IMR-90 (cell line): ENCODE data around the gene ATOH8. TPM values are rescaled to one million over a fixed set of nuclear protein-coding genes. Genes with fewer than 3 reads are reported as not detected.

Source experiments
- ATAC-seq: fragments of 200-7000 bp; cut with Tn5 transposase; 2 replicates; pipeline ENCODE4 v1.9.1; 2020; ENCODE audit warnings: low read depth, mild to moderate bottlenecking, moderate library complexity
- BruUV-seq: library from RNA; stranded (reverse); fragments of 400-500 nt; replicated peaks from 2 replicates; lab custom pipeline; 2021; lab: Mats Ljungman, UMichigan
- CTCF ChIA-PET: fragments of 300-600 bp; formaldehyde crosslinking; extraction: SDS; loops from one replicate; lab custom pipeline; 2021; ENCODE audit warnings: antibody characterized with exemption; lab: Yijun Ruan, JAX
- POLR2A ChIA-PET: fragments of 300-600 bp; sonication (Branson Sonifier 250); formaldehyde crosslinking; loops from one replicate; lab custom pipeline; 2022; ENCODE audit warnings: antibody characterized with exemption; ENCODE audit not compliant: unreplicated experiment; lab: Charles Lee
- DNase-seq: peaks from one replicate; pipeline ENCODE4 v3.0.0; 2013
- H2AFZ ChIP-seq: replicated peaks from 2 replicates; pipeline ENCODE3; 2013; ENCODE audit warnings: low read length, mild to moderate bottlenecking; ENCODE audit not compliant: poor library complexity
- H2AK5ac ChIP-seq: 2 replicates; pipeline ENCODE4 v1.6.1; 2013; ENCODE audit warnings: low read depth, low read length, inconsistent platforms
- H2AK9ac ChIP-seq: replicated peaks from 2 replicates; pipeline ENCODE3; 2013; ENCODE audit warnings: mild to moderate bottlenecking, low read depth, low read length, moderate library complexity; ENCODE audit not compliant: poor library complexity
- H2BK120ac ChIP-seq: 2 replicates; pipeline ENCODE4 v1.6.1; 2013; ENCODE audit warnings: low read depth, low read length, inconsistent platforms
- H2BK15ac ChIP-seq: 3 replicates; pipeline ENCODE4 v1.6.1; 2013; ENCODE audit warnings: low read depth, low read length, inconsistent platforms
- H2BK20ac ChIP-seq: 2 replicates; pipeline ENCODE4 v1.6.1; 2013; ENCODE audit warnings: low read depth, mild to moderate bottlenecking, inconsistent platforms, low read length, moderate library complexity
- H2BK5ac ChIP-seq: 2 replicates; pipeline ENCODE4 v1.6.1; 2013; ENCODE audit warnings: mild to moderate bottlenecking, low read depth, low read length, inconsistent platforms; ENCODE audit not compliant: poor library complexity, severe bottlenecking
- H3K14ac ChIP-seq: replicated peaks from 2 replicates; pipeline ENCODE4 v1.6.1; 2013; ENCODE audit warnings: low read depth, low read length, inconsistent platforms
- H3K18ac ChIP-seq: 2 replicates; pipeline ENCODE4 v1.6.1; 2013; ENCODE audit warnings: low read depth, low read length, control low read depth
- H3K23ac ChIP-seq: 2 replicates; pipeline ENCODE4 v1.6.1; 2013; ENCODE audit warnings: low read depth, low read length, inconsistent platforms
- H3K27ac ChIP-seq: 2 replicates; pipeline ENCODE4 v1.5.1; 2013; ENCODE audit warnings: mild to moderate bottlenecking, control low read depth, low read length; ENCODE audit not compliant: insufficient read depth
- H3K27me3 ChIP-seq: 2 replicates; pipeline ENCODE4 v1.6.1; 2013; ENCODE audit warnings: low read length; ENCODE audit not compliant: control insufficient read depth, insufficient read depth
- H3K36me3 ChIP-seq: 2 replicates; pipeline ENCODE4 v1.6.1; 2013; ENCODE audit warnings: low read length, mixed read lengths; ENCODE audit not compliant: control insufficient read depth, insufficient read depth
- H3K4ac ChIP-seq: 2 replicates; pipeline ENCODE4 v1.6.1; 2013; ENCODE audit warnings: low read depth, low read length, inconsistent platforms
- H3K4me1 ChIP-seq: 2 replicates; pipeline ENCODE4 v1.6.1; 2013; ENCODE audit warnings: low read length, mixed read lengths; ENCODE audit not compliant: control insufficient read depth, insufficient read depth
- H3K4me2 ChIP-seq: 2 replicates; pipeline ENCODE4 v1.6.1; 2013; ENCODE audit warnings: low read depth, mild to moderate bottlenecking, control low read depth, low read length, moderate library complexity
- H3K4me3 ChIP-seq: 2 replicates; pipeline ENCODE4 v1.5.1; 2013; ENCODE audit warnings: low read depth, mild to moderate bottlenecking, control low read depth, low read length, moderate library complexity; ENCODE audit not compliant: insufficient read depth
- H3K56ac ChIP-seq: 2 replicates; pipeline ENCODE4 v1.6.1; 2013; ENCODE audit warnings: low read length, inconsistent platforms; ENCODE audit not compliant: insufficient read depth; ENCODE audit errors: extremely low read depth
- H3K79me1 ChIP-seq, 2 experiments: 2 replicates each; pipeline ENCODE4 v1.6.1; 2013; ENCODE audit warnings: low read length in 2 of 2, inconsistent platforms in 1 of 2, low read depth in 1 of 2
- H3K9ac ChIP-seq: 2 replicates; pipeline ENCODE4 v1.6.1; 2013; ENCODE audit warnings: low read depth, low read length, control low read depth
- H3K9me1 ChIP-seq: 2 replicates; pipeline ENCODE4 v1.6.1; 2013; ENCODE audit warnings: low read length, inconsistent platforms; ENCODE audit not compliant: insufficient read depth
- H3K9me3 ChIP-seq: 2 replicates; pipeline ENCODE4 v1.6.1; 2013; ENCODE audit warnings: low read length; ENCODE audit not compliant: control insufficient read depth, insufficient read depth
- H4K20me1 ChIP-seq: 2 replicates; pipeline ENCODE4 v1.6.1; 2013; ENCODE audit warnings: low read length, inconsistent platforms; ENCODE audit not compliant: insufficient read depth
- H4K5ac ChIP-seq: 2 replicates; pipeline ENCODE4 v1.6.1; 2013; ENCODE audit warnings: mild to moderate bottlenecking, low read depth, low read length, control low read depth
- H4K8ac ChIP-seq, 2 experiments: 2 replicates each; pipeline ENCODE4 v1.6.1; 2013; ENCODE audit warnings: low read depth in 2 of 2, low read length in 2 of 2, control low read depth in 1 of 2, inconsistent platforms in 1 of 2
- H4K91ac ChIP-seq: 2 replicates; pipeline ENCODE4 v1.6.1; 2013; ENCODE audit warnings: low read depth, low read length, inconsistent platforms; ENCODE audit not compliant: insufficient read depth
- BHLHE40 ChIP-seq: fragments of 150-350 bp; IDR thresholded peaks from 2 replicates; pipeline ENCODE4 v1.6.1; 2016; ENCODE audit warnings: mild to moderate bottlenecking, low read depth, low read length
- CEBPB ChIP-seq: IDR thresholded peaks from 2 replicates; pipeline ENCODE4 v1.6.1; 2012; ENCODE audit warnings: low read depth, low read length, improper control_type of control experiment
- CHD1 ChIP-seq: IDR thresholded peaks from 2 replicates; pipeline ENCODE4 v1.6.1; 2012; ENCODE audit warnings: low read depth, low read length, improper control_type of control experiment
- FOS ChIP-seq: fragments of 150-350 bp; IDR thresholded peaks from 2 replicates; pipeline ENCODE4 v1.6.1; 2016; ENCODE audit warnings: low read depth, low read length
- MAFK ChIP-seq: IDR thresholded peaks from 2 replicates; pipeline ENCODE4 v1.6.1; 2012; ENCODE audit warnings: low read depth, low read length, improper control_type of control experiment
- MAZ ChIP-seq: IDR thresholded peaks from 2 replicates; pipeline ENCODE4 v1.6.1; 2012; ENCODE audit warnings: low read depth, mild to moderate bottlenecking, low read length, improper control_type of control experiment, moderate library complexity, borderline replicate concordance
- MXI1 ChIP-seq: IDR thresholded peaks from 2 replicates; pipeline ENCODE4 v1.6.1; 2012; ENCODE audit warnings: low read depth, mild to moderate bottlenecking, low read length, moderate library complexity, borderline replicate concordance
- NFE2L2 ChIP-seq: fragments of 150-350 bp; IDR thresholded peaks from 2 replicates; pipeline ENCODE4 v1.6.1; 2016; ENCODE audit warnings: low read depth, mild to moderate bottlenecking, low read length
- POLR2A ChIP-seq: IDR thresholded peaks from 2 replicates; pipeline ENCODE4 v1.6.1; 2012; ENCODE audit warnings: mild to moderate bottlenecking, low read depth, low read length
- RAD21 ChIP-seq: IDR thresholded peaks from 2 replicates; pipeline ENCODE4 v1.6.1; 2012; ENCODE audit warnings: low read length, improper control_type of control experiment
- RCOR1 ChIP-seq: IDR thresholded peaks from 2 replicates; pipeline ENCODE4 v1.6.1; 2012; ENCODE audit warnings: mild to moderate bottlenecking, low read length, improper control_type of control experiment; ENCODE audit not compliant: insufficient replicate concordance
- RFX5 ChIP-seq: IDR thresholded peaks from 2 replicates; pipeline ENCODE4 v1.8.0; 2012; ENCODE audit warnings: low read depth, mild to moderate bottlenecking, low read length, moderate library complexity
- SMC3 ChIP-seq: fragments of 150-350 bp; IDR thresholded peaks from 2 replicates; pipeline ENCODE4 v1.6.1; 2016; ENCODE audit warnings: low read depth, mild to moderate bottlenecking, antibody characterized with exemption, low read length, moderate library complexity
- WGBS, 2 experiments: methylation state at CpG; one replicate each; pipeline versions ENCODE4 v1.1.5 to v1.1.7; 2013; ENCODE audit warnings: missing lambda C conversion rate in 2 of 2; ENCODE audit not compliant: insufficient read length in 1 of 2; ENCODE audit errors: extremely low coverage in 2 of 2; 5-methylcytosine and 5-hydroxymethylcytosine counted together
- dilution Hi-C: fragments of 300-500 bp; cut with HindIII; formaldehyde crosslinking; loops from one replicate; pipeline ENCODE4 v1.14.3; 2018; ENCODE audit warnings: low sequenced_read_pairs; ENCODE audit not compliant: unreplicated experiment
- in situ Hi-C: fragments of 300-500 bp; cut with MboI; formaldehyde crosslinking; loops from 3 replicates; pipeline ENCODE4 v1.14.3; 2019; ENCODE audit warnings: low sequenced_read_pairs, inconsistent platforms, mixed read lengths
- intact Hi-C: fragments of 100-400 bp; cut with micrococcal nuclease; formaldehyde crosslinking; loops from 2 replicates; pipeline ENCODE4 v1.10.0; 2022
- polyA plus RNA-seq, 3 experiments: library from polyadenylated mRNA; depleted of rRNA; stranded (reverse); fragments of >200 nt; gene quantifications; 2 replicates each; pipeline ENCODE4 v1.2.3, GENCODE V29; 2012; ENCODE audit warnings: low replicate concordance in 1 of 3
- total RNA-seq: library from RNA; depleted of rRNA; stranded (reverse); fragments of >200 nt; gene quantifications from 2 replicates; pipeline ENCODE4 v1.2.3, GENCODE V29; 2012
- TF ChIP-seq, protein P1 (sequence below): conservative IDR thresholded peaks from 2 replicates; pipeline ENCODE4 v1.5.1; 2012; ENCODE audit warnings: mild to moderate bottlenecking, low read depth, low read length, improper control_type of control experiment
- TF ChIP-seq, protein P2 (sequence below): fragments of 150-350 bp; IDR thresholded peaks from 2 replicates; pipeline ENCODE4 v1.6.1; 2016; ENCODE audit warnings: low read depth, mild to moderate bottlenecking, low read length, moderate library complexity, borderline replicate concordance
- TF ChIP-seq, protein P3 (sequence below): fragments of 150-350 bp; IDR thresholded peaks from 2 replicates; pipeline ENCODE4 v1.6.1; 2017; ENCODE audit warnings: mild to moderate bottlenecking, antibody characterized with exemption, low read length, low read depth

The ATOH8 gene
- total and polyA plus RNA-seq, 2 of the 4 experiments (the other 2 are of a cell fraction): 7.9 to 9.0 TPM

DNA sequence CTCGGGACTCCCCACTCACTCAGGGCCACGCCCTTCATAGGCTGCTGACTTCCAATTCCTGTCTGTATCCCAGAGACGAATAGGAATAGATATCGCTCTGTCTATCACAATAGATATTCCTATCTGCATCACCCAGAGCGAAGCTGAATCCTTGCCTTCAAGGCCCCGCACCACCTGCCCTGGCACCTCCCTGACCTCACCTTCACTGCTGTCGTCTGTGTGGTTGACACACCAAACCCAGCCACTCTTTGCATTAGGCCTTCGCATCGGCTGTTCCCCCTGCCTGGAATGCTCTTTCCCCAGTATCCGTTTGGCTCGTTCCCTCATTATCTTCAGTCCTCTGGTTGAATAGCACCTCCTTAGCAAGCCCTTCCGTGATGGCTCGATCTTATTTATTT is 43.5 kb downstream of the ATOH8 start:
- no peaks in the 10 kb centered on the region for H3K36me3 ChIP-seq
- no peak overlapping the region for H3K4me2 ChIP-seq
- H2BK20ac ChIP-seq: no peak overlapping the region
- no peaks in the 10 kb centered on the region for H3K79me1 ChIP-seq
- no peak overlapping the region for H2BK5ac ChIP-seq
- ChIA-PET POLR2A (no interaction called here), CTCF (interaction anchor here (1.5 kb wide), 1 partner anchor 25 kb away, joined by 3 read pairs; no protein-coding TSS in a partner anchor)
- TF ChIP-seq, protein P1, sequence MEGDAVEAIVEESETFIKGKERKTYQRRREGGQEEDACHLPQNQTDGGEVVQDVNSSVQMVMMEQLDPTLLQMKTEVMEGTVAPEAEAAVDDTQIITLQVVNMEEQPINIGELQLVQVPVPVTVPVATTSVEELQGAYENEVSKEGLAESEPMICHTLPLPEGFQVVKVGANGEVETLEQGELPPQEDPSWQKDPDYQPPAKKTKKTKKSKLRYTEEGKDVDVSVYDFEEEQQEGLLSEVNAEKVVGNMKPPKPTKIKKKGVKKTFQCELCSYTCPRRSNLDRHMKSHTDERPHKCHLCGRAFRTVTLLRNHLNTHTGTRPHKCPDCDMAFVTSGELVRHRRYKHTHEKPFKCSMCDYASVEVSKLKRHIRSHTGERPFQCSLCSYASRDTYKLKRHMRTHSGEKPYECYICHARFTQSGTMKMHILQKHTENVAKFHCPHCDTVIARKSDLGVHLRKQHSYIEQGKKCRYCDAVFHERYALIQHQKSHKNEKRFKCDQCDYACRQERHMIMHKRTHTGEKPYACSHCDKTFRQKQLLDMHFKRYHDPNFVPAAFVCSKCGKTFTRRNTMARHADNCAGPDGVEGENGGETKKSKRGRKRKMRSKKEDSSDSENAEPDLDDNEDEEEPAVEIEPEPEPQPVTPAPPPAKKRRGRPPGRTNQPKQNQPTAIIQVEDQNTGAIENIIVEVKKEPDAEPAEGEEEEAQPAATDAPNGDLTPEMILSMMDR: no peak
- TF ChIP-seq CEBPB (no peak), NFE2L2 (no peak), RCOR1 (no peak), POLR2A (no peak), SMC3 (no peak), BHLHE40 (no peak), CHD1 (no peak), FOS (no peak), RFX5 (no peak), MAZ (no peak), MXI1 (no peak), MAFK (no peak), RAD21 (no peak)
- TF ChIP-seq, protein P2, sequence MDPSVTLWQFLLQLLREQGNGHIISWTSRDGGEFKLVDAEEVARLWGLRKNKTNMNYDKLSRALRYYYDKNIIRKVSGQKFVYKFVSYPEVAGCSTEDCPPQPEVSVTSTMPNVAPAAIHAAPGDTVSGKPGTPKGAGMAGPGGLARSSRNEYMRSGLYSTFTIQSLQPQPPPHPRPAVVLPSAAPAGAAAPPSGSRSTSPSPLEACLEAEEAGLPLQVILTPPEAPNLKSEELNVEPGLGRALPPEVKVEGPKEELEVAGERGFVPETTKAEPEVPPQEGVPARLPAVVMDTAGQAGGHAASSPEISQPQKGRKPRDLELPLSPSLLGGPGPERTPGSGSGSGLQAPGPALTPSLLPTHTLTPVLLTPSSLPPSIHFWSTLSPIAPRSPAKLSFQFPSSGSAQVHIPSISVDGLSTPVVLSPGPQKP: no peak
- TF ChIP-seq, protein P3, sequence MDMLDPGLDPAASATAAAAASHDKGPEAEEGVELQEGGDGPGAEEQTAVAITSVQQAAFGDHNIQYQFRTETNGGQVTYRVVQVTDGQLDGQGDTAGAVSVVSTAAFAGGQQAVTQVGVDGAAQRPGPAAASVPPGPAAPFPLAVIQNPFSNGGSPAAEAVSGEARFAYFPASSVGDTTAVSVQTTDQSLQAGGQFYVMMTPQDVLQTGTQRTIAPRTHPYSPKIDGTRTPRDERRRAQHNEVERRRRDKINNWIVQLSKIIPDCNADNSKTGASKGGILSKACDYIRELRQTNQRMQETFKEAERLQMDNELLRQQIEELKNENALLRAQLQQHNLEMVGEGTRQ: no peak
- dilution Hi-C loops (no loop called here), in situ Hi-C loops (no loop called here), intact Hi-C loops (no loop called here)
- H2AFZ ChIP-seq: peak overlapping the region; percentile 82
- H4K20me1 ChIP-seq: no peaks in the 10 kb centered on the region
- peak overlapping the region; percentile 72; the same call in 1 of the 2 replicates for H3K14ac ChIP-seq
- H3K18ac ChIP-seq: no peak overlapping the region
- H3K9me1 ChIP-seq: peaks cover 14% of the 10 kb centered on the region
- WGBS, 2 experiments: 94% methylated on average over 6 of the region's 13 CpGs; no CpG with 5 or more reads in 1 of the 2 experiments
- peak overlapping the region; percentile 87; the same call in 1 of the 2 replicates for H2AK5ac ChIP-seq
- peak overlapping the region; percentile 97 for H2BK120ac ChIP-seq
- H3K56ac ChIP-seq: no peak overlapping the region
- H3K9ac ChIP-seq: no peak overlapping the region
- H4K5ac ChIP-seq: no peak overlapping the region
- no peaks in the 10 kb centered on the region for H3K27me3 ChIP-seq
- DNase-seq: no peak
- peak overlapping the region; percentile 87; the same call in 1 of the 2 replicates for H3K4ac ChIP-seq
- no peak overlapping the region; a peak in 1 of 4 replicates for H4K8ac ChIP-seq
- H3K4me1 ChIP-seq: peaks cover 36% of the 10 kb centered on the region
- no peak overlapping the region for H3K23ac ChIP-seq
- H4K91ac ChIP-seq: peak overlapping the region; percentile 52; the same call in 1 of the 2 replicates
- peaks cover 4% of the 10 kb centered on the region for H3K9me3 ChIP-seq
- ATAC-seq: no peak
- 0 out of 3 replicates have a peak overlapping the region, but pooled peaks have one; percentile 41 for H2BK15ac ChIP-seq
- no TSS peak for BruUV-seq
- H3K4me3 ChIP-seq: no peak overlapping the region
- H3K27ac ChIP-seq: no peak overlapping the region
- H2AK9ac ChIP-seq: no peak overlapping the region
